OCI-LY1 (cell line): Measurements from ENCODE around the gene PLD1.

Experiments used
- H2AFZ ChIP-seq: fragments of 200-600 bp; sonication (generic), shearing (Covaris generic); 2 replicates; pipeline ENCODE4 v1.6.0; 2014; ENCODE audit warnings: antibody characterized with exemption, mild to moderate bottlenecking, low read length
- H3F3A ChIP-seq: fragments of 200-600 bp; sonication (generic), shearing (Covaris generic); 2 replicates; pipeline ENCODE4 v1.6.0; 2014; ENCODE audit warnings: mild to moderate bottlenecking, antibody characterized with exemption, low read length, moderate library complexity; ENCODE audit not compliant: insufficient read depth
- H3K27ac ChIP-seq: fragments of 200-600 bp; sonication (generic); 2 replicates; pipeline ENCODE4 v1.5.1; 2014; ENCODE audit warnings: low read length, mixed run types, mild to moderate bottlenecking, low read depth; ENCODE audit not compliant: poor library complexity, severe bottlenecking
- H3K27me3 ChIP-seq: fragments of 200-600 bp; sonication (generic); 2 replicates; pipeline ENCODE4 v1.6.0; 2014; ENCODE audit warnings: antibody characterized with exemption, mild to moderate bottlenecking, low read length, moderate library complexity; ENCODE audit not compliant: insufficient read depth
- H3K36me3 ChIP-seq: fragments of 200-600 bp; sonication (generic); 2 replicates; pipeline ENCODE4 v1.6.1; 2014; ENCODE audit warnings: mild to moderate bottlenecking, antibody characterized with exemption, low read length, moderate library complexity, mixed read lengths; ENCODE audit not compliant: insufficient read depth
- H3K4me1 ChIP-seq: fragments of 200-600 bp; sonication (generic); 2 replicates; pipeline ENCODE4 v1.5.1; 2014; ENCODE audit warnings: mild to moderate bottlenecking, low read length, moderate library complexity; ENCODE audit not compliant: insufficient read depth, severe bottlenecking
- H3K4me2 ChIP-seq: fragments of 200-600 bp; sonication (generic), shearing (Covaris generic); 2 replicates; pipeline ENCODE4 v1.6.1; 2014; ENCODE audit warnings: low read length
- H3K4me3 ChIP-seq: fragments of 200-600 bp; sonication (generic); 2 replicates; pipeline ENCODE4 v1.5.1; 2014; ENCODE audit warnings: low read length, low read depth, mild to moderate bottlenecking, mixed read lengths; ENCODE audit not compliant: poor library complexity, severe bottlenecking
- H3K79me2 ChIP-seq: fragments of 200-600 bp; shearing (Covaris generic); 2 replicates; pipeline ENCODE4 v1.6.1; 2016; ENCODE audit warnings: mixed run types, low read length, mixed read lengths; ENCODE audit not compliant: insufficient read depth
- H3K9ac ChIP-seq: fragments of 200-600 bp; sonication (generic), shearing (Covaris generic); 2 replicates; pipeline ENCODE4 v1.6.1; 2014; ENCODE audit warnings: mild to moderate bottlenecking, low read length, mixed read lengths
- H3K9me2 ChIP-seq: fragments of 200-600 bp; sonication (generic), shearing (Covaris generic); 2 replicates; pipeline ENCODE4 v1.6.1; 2014; ENCODE audit warnings: low read depth, mild to moderate bottlenecking, low read length, mixed read lengths
- H3K9me3 ChIP-seq: fragments of 200-600 bp; shearing (Covaris generic); 2 replicates; pipeline ENCODE4 v1.6.1; 2014; ENCODE audit warnings: low read length, mixed read lengths
- H4K20me1 ChIP-seq: fragments of 200-600 bp; sonication (generic), shearing (Covaris generic); 2 replicates; pipeline ENCODE4 v1.6.0; 2016; ENCODE audit warnings: mild to moderate bottlenecking, low read length; ENCODE audit not compliant: insufficient read depth
- CTCF ChIP-seq: fragments of 200-600 bp; sonication (generic), shearing (Covaris generic); IDR thresholded peaks from 2 replicates; pipeline ENCODE4 v1.5.1; 2017; ENCODE audit warnings: mild to moderate bottlenecking, antibody characterized with exemption, low read length, moderate library complexity, mixed read lengths
- EZH2 ChIP-seq: fragments of 200-600 bp; sonication (generic), shearing (Covaris generic); IDR thresholded peaks from 2 replicates; pipeline ENCODE4 v1.8.0; 2017; ENCODE audit warnings: borderline replicate concordance, mixed run types, mild to moderate bottlenecking, antibody characterized with exemption, low read length, moderate library complexity, mixed read lengths

The PLD1 gene

DNA sequence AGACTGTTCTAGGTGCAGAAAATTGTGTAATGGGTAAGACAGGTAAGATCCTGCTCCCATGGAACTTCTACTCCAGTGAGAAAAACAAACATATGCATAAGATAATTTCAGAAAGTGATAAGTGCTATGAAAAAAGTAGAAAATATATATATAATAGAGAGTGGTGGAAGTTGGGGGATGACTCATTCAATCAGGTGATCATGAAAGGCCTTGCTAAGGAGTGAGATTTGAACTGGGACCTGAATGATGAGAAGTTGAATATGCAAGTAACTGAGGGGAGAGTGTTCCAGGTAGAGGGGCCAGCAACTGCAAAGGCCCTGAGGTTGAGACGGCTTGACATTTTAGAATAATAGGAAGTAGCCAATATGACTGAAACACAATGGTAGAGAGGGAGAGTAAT, 257.8 kb downstream of the PLD1 start:
- Histone ChIP-seq H2AFZ (no peak overlapping the region), H3K4me2 (no peak overlapping the region)

DNA sequence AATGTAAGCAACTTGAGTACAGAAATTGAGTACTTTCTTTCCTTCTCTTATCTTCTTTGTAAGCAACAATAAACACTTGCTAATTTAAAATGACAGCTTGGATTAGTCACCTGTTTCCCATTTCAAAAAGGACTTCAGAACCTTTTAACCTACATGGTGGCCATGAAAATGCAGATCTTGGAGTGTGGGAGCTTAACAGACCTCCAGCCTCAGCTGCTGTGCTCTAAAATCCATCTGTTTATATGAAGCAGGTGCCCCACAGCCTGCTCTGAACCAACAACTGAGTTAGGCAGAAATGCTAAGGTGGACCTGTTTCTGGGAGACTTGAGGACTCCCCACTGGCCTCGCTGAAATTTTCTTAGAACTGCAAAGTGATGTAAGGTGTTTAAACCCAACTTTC, 259.0 kb downstream of the PLD1 start:
- Histone ChIP-seq H3K79me2 (no peaks in the 10 kb centered on the region), H2AFZ (no peak overlapping the region), H3K36me3 (no peaks in the 10 kb centered on the region), H3K4me3 (no peak overlapping the region), H3K27ac (no peak overlapping the region), H3K9me2 (no peaks in the 10 kb centered on the region), H3K9me3 (no peaks in the 10 kb centered on the region), H3F3A (no peaks in the 10 kb centered on the region), H3K4me2 (no peak overlapping the region), H3K4me1 (no peaks in the 10 kb centered on the region), H3K27me3 (no peaks in the 10 kb centered on the region), H4K20me1 (no peaks in the 10 kb centered on the region), H3K9ac (no peak overlapping the region)
- TF ChIP-seq EZH2 (no peak), CTCF (no peak)

More for the DNA sequence above, 257.8 kb downstream of the PLD1 start:
- Histone ChIP-seq H3K27ac (no peak overlapping the region), H3F3A (no peaks in the 10 kb centered on the region), H3K79me2 (no peaks in the 10 kb centered on the region), H3K4me1 (no peaks in the 10 kb centered on the region), H3K9ac (no peak overlapping the region), H3K9me3 (no peaks in the 10 kb centered on the region), H3K4me3 (no peak overlapping the region), H4K20me1 (no peaks in the 10 kb centered on the region), H3K9me2 (no peaks in the 10 kb centered on the region), H3K36me3 (no peaks in the 10 kb centered on the region), H3K27me3 (no peaks in the 10 kb centered on the region)
- TF ChIP-seq CTCF, result no peak
